MM.1S (cell line): ENCODE results near the gene CHST15.

Experiments used
- EZH2phosphoT487 ChIP-seq: fragments of 300-600 bp; sonication (generic); IDR thresholded peaks from 2 replicates; pipeline ENCODE4 v1.6.1; 2018; ENCODE audit warnings: antibody characterized with exemption, low read length
- TF ChIP-seq, protein P1 (sequence below): fragments of 300-600 bp; sonication (generic); IDR thresholded peaks from 2 replicates; pipeline ENCODE4 v1.5.1; 2016; ENCODE audit warnings: antibody characterized with exemption, low read length, mixed read lengths

GRCh38 chr10:124015991-124016390 lies 77.4 kb downstream of the CHST15 start:
- TF ChIP-seq, protein P1, sequence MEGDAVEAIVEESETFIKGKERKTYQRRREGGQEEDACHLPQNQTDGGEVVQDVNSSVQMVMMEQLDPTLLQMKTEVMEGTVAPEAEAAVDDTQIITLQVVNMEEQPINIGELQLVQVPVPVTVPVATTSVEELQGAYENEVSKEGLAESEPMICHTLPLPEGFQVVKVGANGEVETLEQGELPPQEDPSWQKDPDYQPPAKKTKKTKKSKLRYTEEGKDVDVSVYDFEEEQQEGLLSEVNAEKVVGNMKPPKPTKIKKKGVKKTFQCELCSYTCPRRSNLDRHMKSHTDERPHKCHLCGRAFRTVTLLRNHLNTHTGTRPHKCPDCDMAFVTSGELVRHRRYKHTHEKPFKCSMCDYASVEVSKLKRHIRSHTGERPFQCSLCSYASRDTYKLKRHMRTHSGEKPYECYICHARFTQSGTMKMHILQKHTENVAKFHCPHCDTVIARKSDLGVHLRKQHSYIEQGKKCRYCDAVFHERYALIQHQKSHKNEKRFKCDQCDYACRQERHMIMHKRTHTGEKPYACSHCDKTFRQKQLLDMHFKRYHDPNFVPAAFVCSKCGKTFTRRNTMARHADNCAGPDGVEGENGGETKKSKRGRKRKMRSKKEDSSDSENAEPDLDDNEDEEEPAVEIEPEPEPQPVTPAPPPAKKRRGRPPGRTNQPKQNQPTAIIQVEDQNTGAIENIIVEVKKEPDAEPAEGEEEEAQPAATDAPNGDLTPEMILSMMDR = no peak
- no peak for TF ChIP-seq EZH2phosphoT487
